Epithelial cell of esophagus (primary cell): Measurements from ENCODE around the gene ATP2B3.

Experiments used
- DNase-seq: peaks from one replicate; pipeline ENCODE4 v3.0.0; 2010; ENCODE audit warnings: low read depth
- H3K4me3 ChIP-seq: 2 replicates; pipeline ENCODE4 v1.5.1; 2011; ENCODE audit warnings: mild to moderate bottlenecking, low read length, control low read depth
- TF ChIP-seq, protein P1 (sequence below): IDR thresholded peaks from 2 replicates; pipeline ENCODE4 v1.5.1; 2011; ENCODE audit warnings: low read depth, mild to moderate bottlenecking, low read length, control low read depth, inconsistent platforms; ENCODE audit not compliant: insufficient read depth; ENCODE audit errors: missing control alignments

The ATP2B3 gene

DNA sequence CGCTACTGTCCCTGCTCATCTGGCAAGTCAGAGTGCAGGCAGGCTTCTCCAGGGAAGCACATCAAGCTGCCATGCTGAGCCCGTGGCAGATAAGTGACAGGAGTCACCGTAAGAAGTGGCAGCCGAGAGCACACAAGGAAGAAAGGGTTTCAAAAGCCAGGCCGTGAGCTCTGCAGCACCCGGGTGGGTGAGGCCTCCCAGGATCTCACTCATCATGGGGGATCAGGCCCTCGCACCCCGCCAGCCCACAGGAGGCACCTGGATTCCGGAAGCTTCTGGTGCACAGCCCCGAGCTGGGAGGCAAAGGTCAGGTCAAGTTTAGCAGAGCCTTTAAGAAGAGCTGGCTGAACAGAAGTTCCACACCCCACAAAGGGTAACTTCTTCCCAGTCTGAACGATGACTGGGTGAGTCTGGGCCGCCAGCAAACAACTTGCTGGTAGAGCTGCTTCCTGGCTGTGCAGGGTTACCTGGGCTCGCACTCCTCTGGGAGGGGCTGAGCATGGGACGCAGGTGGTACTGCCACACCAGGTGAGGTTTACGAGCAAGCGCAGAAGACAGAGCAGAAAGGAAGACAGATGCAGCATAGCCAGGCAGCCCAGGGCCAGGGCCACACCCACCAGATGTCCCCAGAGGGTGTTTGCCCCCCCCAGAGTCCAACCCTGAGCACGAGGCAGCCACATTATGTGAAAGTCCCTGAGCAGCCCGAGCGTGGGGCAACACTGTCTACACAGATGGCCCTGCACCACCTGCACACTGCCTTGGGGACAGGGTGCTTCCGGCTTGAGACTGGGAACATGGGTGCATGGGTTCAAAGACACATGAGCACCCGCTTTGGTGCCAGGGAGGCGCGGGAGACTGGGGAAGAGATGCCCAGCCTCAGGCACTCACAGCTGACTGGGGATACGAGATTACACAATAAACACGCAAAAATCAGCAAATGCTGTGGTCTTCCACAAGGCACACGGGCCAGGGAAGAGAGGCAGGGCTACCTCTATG, 73.8 kb downstream of the ATP2B3 start:
- H3K4me3 ChIP-seq, result no peak overlapping the region

DNA sequence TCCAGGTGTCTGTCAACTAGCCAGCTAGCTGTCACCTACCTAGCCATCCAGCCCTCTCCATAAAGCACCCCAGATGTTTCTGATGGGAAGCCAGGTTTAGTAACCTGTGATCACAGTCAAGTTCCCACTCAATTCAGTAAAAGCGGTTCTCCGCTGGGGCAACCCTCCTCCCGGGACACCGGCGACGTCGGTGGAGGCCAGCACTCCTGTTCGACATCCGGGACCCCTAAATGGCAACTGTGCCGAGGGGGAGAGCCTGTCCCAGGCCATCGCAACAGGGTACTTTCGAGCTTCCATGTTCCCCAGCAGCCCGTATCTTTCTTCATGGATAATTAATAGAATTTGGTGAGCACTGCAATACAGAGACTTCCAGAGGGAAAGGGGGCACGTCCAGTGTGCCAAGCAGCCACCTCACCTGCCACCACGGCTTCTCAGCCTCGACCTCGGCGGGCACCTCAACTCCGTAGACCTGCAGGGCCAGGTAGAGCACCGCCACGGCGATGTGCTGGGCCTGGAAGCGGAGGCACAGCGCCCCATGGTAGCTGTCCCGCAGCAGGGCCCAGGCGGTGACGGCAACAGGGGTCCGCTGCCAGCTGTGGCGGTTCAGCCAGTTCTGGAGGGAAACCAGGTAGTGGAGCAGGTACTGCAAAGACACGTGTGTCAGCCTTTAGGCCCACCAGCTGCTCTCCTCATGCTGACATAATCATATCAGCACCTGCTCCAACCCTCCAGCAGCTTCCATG, 74.8 kb downstream of the ATP2B3 start:
- no peak overlapping the region for H3K4me3 ChIP-seq
- TF ChIP-seq, protein P1, sequence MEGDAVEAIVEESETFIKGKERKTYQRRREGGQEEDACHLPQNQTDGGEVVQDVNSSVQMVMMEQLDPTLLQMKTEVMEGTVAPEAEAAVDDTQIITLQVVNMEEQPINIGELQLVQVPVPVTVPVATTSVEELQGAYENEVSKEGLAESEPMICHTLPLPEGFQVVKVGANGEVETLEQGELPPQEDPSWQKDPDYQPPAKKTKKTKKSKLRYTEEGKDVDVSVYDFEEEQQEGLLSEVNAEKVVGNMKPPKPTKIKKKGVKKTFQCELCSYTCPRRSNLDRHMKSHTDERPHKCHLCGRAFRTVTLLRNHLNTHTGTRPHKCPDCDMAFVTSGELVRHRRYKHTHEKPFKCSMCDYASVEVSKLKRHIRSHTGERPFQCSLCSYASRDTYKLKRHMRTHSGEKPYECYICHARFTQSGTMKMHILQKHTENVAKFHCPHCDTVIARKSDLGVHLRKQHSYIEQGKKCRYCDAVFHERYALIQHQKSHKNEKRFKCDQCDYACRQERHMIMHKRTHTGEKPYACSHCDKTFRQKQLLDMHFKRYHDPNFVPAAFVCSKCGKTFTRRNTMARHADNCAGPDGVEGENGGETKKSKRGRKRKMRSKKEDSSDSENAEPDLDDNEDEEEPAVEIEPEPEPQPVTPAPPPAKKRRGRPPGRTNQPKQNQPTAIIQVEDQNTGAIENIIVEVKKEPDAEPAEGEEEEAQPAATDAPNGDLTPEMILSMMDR, result no peak
- no peak for DNase-seq

More for the DNA sequence above, 73.8 kb downstream of the ATP2B3 start:
- DNase-seq, result no peak
- TF ChIP-seq, protein P1, result no peak

DNA sequence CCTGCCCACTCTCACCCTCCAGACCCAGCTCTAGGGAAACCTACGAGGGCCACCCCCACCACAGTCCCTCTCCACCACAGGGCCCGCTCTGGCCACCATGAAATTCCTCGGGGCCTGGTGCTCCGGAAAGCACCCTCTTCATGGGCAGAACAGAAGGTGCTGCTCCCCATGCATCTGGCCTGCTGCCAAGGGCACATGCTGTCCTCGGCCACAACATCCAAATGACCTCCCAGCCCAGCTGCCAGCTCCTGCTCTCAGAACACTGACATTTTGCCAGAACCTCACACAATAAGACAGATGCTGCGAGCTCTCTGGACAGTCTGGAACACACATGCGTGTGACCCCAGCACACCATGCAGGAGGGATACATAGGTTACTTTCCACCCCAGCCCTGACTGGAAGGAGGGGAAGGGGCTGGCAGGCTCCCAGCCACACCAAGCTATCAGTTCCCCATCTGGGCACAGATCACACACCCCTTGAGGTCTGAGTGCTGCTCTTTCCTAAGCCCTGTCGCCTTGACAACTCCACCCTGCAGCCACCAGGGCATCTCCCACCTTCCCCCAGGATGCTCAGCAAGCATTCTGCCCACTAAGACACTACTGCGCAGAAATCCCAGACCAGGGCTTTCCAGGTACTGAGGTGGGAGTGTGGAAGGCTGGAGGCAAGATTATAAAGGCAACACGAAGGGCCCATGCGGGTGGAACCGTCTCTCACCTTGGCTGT, 75.7 kb downstream of the ATP2B3 start:
- TF ChIP-seq, protein P1, result no peak
- no peak for DNase-seq
- H3K4me3 ChIP-seq, result no peak overlapping the region

DNA sequence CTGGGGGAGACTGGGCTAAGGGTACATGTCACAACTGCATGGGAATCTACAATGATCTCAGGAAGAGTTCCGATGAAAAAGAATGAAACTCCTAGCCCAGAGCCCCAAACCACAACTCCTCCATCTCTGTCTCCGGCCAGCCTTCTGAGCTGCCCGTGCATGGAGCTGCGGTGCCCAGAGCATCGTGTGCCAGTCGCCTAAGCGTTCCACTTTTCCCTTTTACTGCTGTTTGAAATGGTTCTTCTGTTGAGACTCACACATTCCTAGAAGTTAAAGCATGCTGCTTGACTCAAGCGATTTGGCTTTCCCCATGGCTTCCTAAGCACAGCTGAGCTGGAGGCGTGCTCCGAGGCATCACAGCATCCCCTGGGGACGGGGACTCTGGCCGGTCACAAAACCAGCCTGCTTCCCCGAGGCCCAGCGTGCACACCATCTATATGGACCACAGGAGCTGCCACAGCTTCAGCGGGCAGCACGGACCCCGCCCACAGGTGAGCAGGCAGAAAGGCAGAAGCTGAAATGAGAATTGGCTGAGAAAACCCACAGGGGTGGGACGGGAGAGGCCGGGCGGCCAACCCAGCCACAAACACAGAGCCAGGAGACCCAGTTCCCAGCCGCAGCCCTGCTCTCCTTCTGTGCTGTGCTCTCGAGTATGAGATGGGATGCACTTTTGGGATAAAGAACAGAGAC, 76.5 kb downstream of the ATP2B3 start:
- no peak for DNase-seq
- no peak overlapping the region for H3K4me3 ChIP-seq
- TF ChIP-seq, protein P1, result no peak

DNA sequence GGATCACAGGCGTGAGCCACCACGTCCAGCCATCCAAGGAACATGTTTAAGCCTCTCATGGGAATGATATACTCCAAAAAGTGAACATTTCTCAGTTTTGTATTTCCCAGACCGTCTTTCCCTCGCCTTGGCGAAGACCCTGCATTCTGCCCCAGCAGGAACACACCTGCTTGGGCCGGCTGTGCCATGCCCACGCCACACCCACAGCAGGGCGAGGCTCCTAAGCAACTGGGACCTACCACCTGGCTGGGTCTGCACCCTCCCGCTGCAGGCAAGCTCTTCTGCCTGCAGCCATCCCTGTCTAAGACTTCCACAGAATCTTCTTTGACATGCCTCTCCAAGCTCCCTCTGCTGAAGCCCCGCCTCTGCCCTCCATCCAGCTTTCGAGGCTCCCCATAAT, 77.9 kb downstream of the ATP2B3 start:
- TF ChIP-seq, protein P1, result no peak
- DNase-seq, result no peak
- no peak overlapping the region for H3K4me3 ChIP-seq
